NCI-H510A treated with DMSO at 0.1 percent for 48 hours (cell line): ENCODE results near the gene SP1.
"Not testable (repeated sequence)": the region's sequence is repeated elsewhere in the genome, so short reads cannot be mapped to it uniquely, and the experiment has no call there.

ENCODE experiments used
- DNase-seq: peaks from one replicate; lab custom pipeline; 2025; lab: John Stamatoyannopoulos, UW

Gene SP1

GRCh38 chr12:53380104-53380793 lies at the start of gene SP1:
Gene SP1, plus strand, starts transcription at chr12:53380176. Its CDS starts 116 bp downstream, at chr12:53380292.
- peak; percentile 86 for DNase-seq

GRCh38 chr12:53330671-53331070 lies 49.3 kb upstream of the SP1 start:
- no peak for DNase-seq

DNA sequence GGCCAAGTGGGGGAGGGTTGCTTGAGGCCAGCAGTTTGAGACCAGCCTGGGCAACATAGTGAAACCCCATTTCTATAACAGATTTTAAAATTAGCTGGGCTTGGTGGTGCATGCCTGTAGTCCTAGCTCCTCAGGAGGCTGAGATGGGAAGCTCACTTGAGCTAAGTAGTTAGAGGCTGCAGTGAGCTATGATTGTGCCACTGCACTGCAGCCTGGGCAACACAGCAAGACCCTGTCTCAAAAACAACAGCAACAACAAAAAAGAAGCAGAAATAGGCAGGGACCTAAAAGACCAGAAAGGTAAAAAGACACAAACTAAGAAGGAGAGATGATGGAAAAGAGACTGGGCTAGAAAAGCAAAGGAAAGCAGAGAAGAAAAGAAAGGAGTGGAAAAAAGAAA lies 47.6 kb upstream of the SP1 start:
- not testable (repeated sequence) for DNase-seq

- no peak for DNase-seq
These were observed 47.2 kb upstream of the SP1 start for GRCh38 chr12:53332744-53333143.

- DNase-seq, result no peak
These were observed 46.7 kb upstream of the SP1 start for GRCh38 chr12:53333289-53333688.

- no peak for DNase-seq
These were observed 46.1 kb upstream of the SP1 start for GRCh38 chr12:53333845-53334244.

DNA sequence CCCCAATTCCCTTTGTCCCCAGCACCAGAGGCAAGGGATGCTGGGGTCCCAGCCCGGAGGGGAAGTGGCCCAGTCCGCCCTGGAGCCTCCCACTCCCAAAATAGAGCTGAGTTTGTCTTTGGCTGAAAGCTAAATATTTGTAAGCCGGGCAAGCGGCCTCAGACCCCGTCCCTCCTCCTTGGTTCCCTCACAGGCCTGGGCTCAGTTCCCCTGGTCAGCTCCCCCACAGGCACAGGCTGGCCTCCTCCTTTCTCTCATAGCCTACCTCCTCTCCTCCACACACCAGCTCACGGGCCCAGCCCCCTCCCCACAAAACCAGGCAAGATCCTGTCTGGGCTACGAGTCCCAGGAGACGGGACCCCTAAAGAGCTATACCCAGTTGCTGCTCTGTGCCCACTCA lies 45.2 kb upstream of the SP1 start:
- DNase-seq, result no peak

GRCh38 chr12:53336181-53336681 lies 43.7 kb upstream of the SP1 start, which contains the start of gene SP7:
Gene SP7, minus strand, starts transcription at chr12:53336354. Its CDS starts 708 bp downstream, at chr12:53335646.
- no peak for DNase-seq

GRCh38 chr12:53338017-53338416 lies 42.0 kb upstream of the SP1 start:
- DNase-seq, result no peak

DNA sequence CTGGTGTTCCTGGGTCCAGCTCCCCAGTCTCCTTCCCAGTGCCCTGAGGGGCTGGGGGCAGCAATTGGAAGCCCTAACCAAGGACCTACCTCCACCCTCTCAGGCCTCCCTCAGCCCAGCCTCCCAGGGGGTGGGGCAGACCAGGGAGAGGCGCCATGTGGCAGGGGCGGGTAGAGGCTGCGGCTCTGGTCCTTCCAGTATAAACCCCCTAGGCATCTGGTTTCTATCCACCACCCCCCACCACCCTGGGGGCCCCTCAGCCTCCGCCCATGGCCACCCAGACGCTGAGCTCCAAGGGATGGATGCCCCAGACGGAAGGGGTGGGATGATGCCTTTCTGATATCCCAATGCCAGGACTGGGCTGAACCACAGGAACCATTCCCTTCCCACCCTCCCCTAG lies 41.1 kb upstream of the SP1 start:
- DNase-seq, result no peak

GRCh38 chr12:53340398-53340797 lies 39.6 kb upstream of the SP1 start:
- no peak for DNase-seq

GRCh38 chr12:53343449-53343848 lies 36.5 kb upstream of the SP1 start:
- no peak for DNase-seq

DNA sequence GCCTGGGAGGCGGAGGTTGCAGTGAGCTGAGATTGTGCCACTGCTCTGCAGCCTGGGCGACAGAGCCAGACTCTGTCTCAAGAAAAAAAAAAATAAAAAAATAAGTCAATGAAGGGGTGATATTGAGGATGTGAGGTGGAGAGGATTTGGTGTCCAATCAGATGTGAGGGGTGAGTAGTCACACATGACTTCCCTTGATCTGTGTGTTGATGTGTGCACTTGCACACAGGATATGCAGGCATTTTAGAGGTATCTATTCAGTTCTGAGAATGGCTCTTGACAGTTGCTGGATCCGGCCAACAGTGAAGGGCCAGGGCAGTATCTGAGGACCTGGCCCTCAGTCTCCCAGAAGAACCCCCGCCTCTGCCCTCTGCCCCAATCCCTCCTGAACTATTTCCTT lies 36.0 kb upstream of the SP1 start:
- DNase-seq, result no peak

DNA sequence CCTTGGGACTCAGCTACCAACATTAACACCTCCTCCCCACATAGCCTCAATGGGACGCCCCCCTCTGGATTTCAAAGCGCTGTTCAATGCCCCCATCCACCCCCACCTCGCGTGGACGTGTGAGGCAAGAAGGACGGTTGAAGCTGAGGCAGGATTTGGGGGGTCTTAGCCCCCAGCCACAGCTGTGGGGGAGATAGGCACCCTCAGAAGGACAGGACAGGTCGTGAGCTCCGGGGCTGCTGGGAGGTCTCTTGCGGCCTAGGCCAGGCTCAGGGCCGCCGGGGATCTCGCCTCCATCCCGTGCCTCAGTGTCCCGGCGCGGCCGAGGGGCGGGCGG lies 35.5 kb upstream of the SP1 start:
- DNase-seq, result no peak

- DNase-seq, result peak; percentile 51
These were observed 35.0 kb upstream of the SP1 start for GRCh38 chr12:53344824-53345485.

DNA sequence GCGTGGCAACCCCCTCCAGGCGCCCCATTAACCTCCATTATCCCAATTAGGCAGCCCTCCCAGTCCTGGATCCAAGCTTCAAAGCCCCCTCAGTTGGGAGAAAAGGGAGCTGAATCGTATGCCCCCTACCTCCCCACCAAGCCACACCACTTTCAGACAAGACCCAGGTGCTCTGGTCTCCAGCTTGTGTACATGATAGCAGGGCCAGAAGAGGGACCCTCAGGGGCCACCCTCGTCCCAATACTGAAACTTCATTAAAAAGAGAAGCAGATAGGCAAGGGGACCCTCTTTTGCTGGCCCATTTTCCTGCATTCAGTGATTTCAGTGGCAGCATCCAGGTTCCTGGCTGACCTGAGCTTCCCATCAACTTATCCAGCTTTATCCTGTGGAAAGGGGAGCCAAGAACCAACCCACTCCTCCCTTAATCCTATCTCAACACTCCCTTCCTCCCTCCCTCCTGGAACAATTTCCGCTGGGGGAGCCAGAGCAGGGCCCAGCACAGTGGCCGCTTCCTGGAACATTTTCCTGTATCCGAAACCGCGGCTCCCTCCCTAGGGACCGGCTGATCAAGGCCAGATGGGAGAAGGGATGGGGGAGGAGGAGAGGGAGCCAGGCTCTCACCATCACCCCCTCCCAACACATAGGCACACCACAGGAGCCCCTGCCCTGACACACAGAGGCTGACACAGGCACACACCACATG lies 34.3 kb upstream of the SP1 start:
- no peak for DNase-seq

GRCh38 chr12:53346491-53346890 lies 33.5 kb upstream of the SP1 start:
- no peak for DNase-seq

DNA sequence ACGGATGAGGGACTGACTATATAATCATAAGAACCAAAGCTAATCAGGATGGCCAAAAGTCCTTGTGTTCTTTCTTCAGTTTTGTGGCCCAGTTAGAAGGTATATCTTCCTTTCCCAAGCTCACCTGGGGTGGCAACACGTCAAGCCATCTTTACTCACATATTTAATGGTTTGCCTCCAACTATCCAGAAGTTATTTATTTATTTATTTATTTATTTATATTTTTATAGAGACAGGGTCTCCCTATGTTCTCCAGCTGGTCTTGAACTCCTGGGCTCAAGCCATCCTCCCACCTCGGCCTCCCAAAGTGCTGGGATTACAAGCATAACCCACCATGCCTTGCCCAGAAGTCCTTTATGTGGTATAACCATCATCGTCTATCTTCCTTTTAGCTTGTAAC lies 32.1 kb upstream of the SP1 start:
- DNase-seq, result no peak

GRCh38 chr12:53352331-53353256 lies 27.4 kb upstream of the SP1 start:
- DNase-seq, result peak; percentile 92

DNA sequence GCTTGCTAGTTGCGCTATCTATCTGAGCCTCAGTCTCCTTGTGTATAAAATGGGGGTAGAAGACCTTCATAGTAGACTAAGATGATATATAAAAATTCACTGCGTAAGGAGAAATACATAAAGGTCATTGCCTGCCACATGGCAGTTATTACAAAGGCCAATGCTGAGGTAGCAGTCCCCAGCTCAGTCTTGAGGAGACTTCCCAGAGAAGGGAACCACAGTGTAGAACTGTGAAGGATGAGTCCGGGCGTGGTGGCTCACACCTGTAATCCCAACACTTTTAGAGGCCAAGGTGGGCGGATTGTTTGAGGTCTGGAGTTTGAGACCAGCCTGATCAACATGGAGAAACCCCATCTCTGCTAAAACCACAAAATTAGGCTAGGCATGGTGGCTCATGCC lies 26.7 kb upstream of the SP1 start:
- no peak for DNase-seq

DNA sequence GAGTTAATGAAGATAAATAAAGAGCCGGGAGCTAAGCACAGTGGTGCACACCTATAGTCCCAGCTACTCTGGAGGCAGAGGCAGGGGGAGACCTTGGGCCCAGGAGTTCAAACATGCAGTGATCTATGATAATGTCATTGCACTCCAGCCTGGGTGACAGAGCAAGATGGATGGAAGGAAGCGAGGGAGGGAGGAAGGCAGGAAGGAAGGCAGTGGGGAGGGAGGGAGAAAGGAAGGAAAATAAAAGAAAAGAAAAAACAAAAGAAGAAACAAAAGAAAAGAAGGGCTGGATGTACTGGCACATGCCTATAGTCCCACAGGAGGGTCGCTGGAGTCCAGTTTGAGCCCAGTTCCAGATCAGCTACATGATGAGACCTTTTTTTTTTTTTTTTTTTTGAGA lies 24.9 kb upstream of the SP1 start:
- no peak for DNase-seq

DNA sequence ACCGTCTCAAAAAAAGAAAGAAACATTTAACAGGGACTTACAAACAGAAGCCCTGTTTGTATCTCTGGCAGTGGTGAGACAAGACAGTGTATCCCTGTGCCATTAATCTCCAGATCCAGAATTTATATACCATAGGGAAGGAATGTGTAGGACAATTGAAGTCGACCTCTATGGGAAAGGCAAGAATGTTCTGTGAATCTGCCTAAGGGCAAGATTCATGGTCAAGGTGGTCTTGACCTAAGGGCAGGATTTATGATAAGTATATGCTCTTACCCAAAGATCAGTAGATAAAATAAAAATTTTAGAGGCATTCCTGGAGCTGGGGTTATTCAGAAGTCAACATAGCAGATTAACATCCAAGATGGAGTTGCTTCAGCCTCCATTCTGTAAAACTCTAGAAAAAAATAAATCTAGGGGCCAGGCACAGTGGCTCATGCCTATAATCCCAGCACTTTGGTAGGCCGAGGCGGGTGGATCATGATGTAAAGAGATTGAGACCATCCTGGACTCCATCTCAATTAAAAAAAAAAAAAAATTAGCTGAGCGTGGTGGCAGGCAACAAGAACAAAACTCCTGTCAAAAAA lies 21.0 kb upstream of the SP1 start:
- DNase-seq, result no peak
